NCI-H524 (cell line): ENCODE measurements around the gene KDM5C.

ENCODE experiments used
- DNase-seq, 2 experiments: peaks; one replicate each; lab custom pipeline; 2025; lab: John Stamatoyannopoulos, UW

Gene KDM5C

DNA sequence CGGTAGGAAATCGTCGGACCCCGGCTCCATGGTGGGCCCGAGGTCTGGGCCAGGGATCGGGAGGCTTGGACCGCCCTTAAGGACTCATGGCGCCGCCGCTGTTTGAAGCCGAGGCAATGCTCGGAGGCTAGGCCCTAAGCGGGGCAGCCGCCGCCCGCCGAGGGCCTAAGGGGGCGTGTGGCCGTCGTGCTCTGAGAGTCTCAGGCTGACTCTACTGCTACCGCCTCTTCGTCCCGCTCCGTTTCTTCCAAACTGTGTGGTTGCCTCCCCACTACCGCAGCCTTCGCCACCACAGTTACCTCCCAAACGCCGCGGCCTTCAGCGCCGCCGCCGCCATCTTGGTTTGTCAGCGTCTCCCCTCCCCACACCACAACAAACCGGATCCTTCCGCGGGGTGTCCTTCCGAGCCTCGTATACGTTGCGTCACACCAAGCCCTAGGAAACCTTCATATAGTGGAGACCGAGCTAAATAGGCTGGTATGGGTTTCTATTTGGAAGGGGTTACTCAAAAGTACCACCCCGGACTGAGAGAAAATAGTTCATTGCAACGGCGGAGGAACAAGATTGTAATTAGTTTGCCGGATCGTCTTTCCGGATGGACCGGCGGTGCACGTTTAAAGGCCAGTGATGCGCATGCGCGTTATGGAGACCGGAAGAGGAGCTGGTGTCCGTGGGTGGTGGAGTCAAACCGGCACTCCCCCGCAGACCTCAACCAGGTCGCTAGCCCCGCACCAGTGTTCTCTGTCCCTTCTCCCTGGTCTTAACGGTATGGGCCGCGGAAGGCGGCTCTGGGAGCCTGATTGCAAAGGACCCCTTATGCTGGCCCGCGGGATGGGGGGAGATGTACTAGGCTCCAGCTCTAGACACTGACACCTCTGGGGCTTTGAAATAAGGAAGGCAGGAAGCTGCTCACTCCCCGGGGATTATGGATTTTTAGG is at the start of gene KDM5C:
TSS of gene KDM5C (minus strand) at position 348 of the 938 bp plus-strand sequence. CDS start at position 30, 318 bp downstream.
- DNase-seq = peak; percentile 83 to 94

- DNase-seq = no peak
Observed at GRCh38 chrX:53272808-53273337, 47.9 kb upstream of the KDM5C start.

DNA sequence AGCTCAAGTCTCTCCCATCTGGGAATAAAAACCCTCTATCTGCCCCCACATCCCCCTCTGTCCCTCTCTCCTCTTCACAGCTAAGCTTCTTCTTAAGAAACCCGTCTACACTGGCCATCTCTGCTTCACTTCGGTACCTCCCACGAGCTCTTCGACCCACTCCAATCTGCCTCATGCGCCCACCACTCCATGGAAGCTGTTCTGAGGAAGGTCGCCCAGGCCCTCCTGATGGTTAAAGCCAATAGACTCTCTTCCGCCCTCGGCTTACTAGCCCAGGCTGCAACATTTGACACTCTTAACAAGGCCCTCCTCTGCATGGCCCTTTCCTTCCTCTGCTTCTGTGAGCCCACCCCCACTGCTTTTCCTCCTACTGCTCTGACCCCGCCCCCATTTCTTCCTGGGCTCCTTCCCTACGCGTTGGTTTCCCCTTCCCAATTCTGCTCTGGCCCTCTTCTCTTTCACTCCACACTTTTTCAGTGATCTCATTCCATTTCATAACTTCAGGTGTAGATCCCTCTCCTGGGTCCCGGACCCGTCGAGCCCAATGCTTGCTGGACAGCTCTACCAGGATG is 44.6 kb upstream of the KDM5C start:
- DNase-seq = no peak

GRCh38 chrX:53268173-53268572 is 43.2 kb upstream of the KDM5C start:
- no peak for DNase-seq

GRCh38 chrX:53266914-53267313 is 41.9 kb upstream of the KDM5C start:
- DNase-seq = no peak

DNA sequence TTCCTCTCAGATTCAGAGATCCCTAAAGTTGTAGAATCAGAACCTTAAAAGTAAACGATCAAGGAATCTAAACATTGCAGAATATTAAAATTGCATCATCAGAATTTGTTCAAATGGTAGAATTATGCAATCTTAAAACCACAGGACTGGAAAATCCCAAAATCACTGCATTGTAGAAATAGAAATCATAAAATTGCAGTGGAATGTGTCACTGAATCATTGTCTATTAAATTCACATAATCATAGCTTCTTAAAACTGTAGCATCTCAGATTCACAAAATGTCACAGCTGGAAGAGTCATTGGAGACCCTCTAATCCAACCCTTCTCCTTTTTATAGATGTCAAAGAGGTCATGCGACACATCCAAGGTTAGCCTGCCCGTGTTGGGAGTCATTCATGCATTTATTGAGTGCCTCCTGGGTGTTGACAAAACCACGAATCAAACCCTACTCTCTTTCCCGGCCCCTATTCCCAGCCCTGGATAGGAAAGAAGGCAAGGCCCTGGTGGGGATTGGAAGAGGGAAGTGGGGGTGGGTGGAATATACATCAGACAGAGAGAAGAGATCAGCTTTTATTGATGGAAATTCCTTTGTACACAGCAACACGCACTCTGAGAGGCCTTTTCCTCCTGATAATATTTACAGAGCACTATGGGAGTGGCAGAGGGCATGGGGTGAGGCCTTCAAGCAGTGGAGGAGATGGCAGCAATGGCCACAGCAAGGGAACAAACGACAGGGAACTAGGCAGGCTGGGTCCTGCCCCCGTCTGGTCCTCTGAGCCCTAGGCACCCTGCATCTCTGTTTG is 41.0 kb upstream of the KDM5C start:
- no peak for DNase-seq

DNA sequence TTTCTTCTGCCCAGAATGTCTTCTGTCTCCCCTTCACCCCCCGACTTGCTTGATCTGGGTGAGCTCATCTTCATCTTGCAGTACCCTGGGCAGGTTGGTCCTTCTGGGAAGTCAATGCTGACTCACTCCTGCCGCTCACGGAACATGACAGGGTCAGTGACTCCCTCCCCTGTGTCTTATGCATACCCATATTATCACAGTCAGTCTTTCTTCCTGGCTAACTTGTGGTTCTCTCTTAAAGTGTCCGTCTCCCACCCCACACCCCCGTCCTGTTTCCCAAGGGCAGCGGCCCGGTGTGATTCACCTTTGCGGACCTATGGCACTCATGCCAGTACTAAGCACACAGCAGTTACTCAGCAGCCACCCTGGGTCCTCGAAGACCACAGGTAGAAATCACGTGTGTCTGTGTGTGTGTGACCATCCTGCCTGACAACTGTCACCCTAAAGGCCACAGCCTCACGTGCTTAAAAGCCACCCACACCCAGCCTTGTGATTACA is 38.6 kb upstream of the KDM5C start:
- no peak for DNase-seq

DNA sequence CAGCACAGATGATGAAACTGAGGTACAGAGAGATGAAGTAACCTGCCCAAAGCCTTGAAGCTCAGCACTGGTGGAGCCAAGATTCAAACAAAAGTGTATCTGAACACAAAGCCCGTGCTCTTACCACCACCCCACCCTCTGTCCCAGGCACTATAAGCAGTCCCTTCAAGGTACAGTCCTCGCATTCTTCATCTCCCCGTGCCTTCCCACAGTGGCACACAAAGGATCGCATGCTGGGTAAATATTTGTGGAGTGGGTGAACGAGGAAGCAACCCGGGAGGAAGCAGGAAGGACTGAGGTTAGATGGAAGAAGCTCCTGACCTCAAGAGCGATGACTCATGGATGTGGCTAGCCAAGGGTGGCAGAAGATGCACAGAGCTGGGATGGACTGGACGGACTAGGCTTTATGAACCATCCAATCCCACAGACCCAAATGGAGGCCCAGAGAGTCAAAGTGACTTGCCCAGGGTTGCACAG is 37.9 kb upstream of the KDM5C start:
- DNase-seq = no peak

DNA sequence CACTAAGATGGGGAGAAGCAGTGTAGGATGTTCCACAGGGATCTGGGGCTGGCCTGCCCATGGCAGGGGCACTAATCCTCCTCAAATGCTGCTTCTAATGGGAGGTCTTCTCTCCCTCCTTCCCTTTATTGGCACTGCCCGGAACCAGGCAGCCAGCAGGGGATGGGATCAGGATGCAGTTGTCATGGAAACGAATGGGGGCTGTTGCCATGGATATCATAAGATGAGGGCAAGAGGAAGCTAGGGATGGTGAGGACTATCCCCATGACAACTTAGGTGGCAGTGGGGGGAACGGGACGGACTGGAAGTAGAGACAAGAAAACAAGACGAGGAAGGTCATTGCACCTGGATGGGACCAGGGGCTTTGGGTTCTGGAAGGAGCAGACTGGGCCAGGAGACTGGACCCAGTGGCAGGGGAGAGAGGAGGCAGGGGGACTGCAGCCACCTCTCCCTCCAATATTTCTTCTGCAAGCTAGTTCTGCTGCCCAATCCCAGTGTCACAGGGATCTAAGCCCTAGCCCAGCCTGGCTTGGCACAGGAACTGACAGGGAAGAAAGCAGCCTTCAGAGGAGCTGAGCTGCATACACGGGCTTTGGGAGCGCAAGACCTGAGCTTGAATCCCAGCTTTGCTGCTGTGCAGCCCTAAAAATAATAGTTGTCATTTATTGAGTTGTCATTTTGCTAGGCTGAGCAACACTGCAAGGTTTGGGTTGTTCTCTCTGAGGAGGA is 37.3 kb upstream of the KDM5C start:
- peak; percentile 7 to 29 for DNase-seq

GRCh38 chrX:53261355-53261972 is 36.5 kb upstream of the KDM5C start:
- DNase-seq = no peak

DNA sequence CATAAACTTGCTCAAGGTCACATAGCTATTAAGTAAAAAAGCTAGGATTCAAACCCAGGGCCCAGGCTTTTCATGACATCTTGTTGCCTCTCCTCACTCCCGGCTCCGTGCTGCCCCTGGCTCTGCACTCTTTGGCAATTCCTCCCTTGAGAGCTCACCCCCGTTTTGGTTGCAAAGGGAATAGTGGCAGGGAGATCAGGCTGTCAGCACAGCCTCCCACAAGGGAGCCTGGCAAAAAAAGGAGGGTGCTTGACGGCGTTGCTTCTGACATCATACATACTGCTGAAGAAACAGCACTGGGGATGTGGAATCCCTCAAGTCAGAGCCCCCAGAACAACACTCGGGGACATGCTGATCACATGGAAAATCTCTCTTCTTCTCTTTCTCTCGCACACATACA is 35.8 kb upstream of the KDM5C start:
- no peak for DNase-seq

- no peak for DNase-seq
Observed at GRCh38 chrX:53257670-53258423, 32.8 kb upstream of the KDM5C start.

GRCh38 chrX:53257166-53257565 is 32.2 kb upstream of the KDM5C start:
- DNase-seq = no peak

- DNase-seq = no peak
Observed at GRCh38 chrX:53256446-53257041, 31.5 kb upstream of the KDM5C start.

DNA sequence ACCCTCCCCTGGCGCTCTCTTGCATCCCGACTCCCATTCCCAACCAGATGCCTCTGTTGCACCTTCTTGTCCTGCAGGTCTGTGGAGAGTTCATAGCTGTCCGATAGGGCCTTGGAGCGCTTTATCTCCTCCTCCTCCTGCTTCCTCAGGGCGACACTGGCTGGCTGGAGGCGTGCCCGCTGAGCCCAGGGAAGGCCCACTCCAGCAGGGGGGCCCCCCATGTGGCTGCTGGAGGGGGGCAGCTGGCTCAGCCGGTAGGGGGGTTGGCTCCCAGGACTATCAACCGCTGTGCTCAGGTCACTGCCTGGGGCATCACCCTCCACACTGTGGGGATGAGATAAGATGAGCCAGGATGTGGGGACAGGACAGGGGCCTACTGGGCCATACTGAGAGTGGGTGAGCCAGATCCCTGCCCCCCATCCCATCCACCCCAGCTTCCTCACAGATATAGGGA is 30.8 kb upstream of the KDM5C start:
- no peak for DNase-seq

- no peak for DNase-seq
Observed at GRCh38 chrX:53254570-53255461, 29.8 kb upstream of the KDM5C start.

GRCh38 chrX:53253293-53254020 is 28.4 kb upstream of the KDM5C start:
- no peak for DNase-seq

GRCh38 chrX:53251307-53251706 is 26.3 kb upstream of the KDM5C start:
- DNase-seq = no peak
